GM21723 (cell line): ENCODE results near the gene ATOH7.
A peak's percentile ranks its signal among the peaks of the same experiment; 100 is the strongest.
"Not testable (repeated sequence)": the region's sequence is repeated elsewhere in the genome, so short reads cannot be mapped to it uniquely, and the experiment has no call there.

Experiments
- ATAC-seq: cut with Tn5 transposase; IDR thresholded peaks from one replicate; pipeline ENCODE4 v1.9.1; 2021; ENCODE audit warnings: mild to moderate bottlenecking, moderate library complexity; ENCODE audit not compliant: unreplicated experiment

The ATOH7 gene

DNA sequence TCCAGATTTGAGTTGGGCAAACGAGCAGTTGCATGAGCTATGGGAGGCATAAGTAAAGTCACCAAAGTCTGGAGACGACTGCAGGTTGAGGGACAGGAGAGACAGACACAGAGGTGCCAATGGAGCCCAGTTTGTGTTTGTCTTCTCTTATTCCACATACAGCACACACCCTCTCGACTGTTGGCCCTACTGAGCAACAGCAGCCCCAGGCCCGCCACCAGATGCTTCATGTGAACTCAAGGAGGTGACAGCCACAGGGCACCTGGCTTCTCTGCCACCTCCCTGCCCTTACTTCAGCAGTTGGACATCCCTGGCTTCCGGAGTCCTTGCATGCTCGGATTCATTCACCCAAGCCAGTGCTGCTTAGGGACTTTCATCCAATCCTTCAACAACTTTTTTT, 6.5 kb upstream of the ATOH7 start:
- ATAC-seq, result no peak

DNA sequence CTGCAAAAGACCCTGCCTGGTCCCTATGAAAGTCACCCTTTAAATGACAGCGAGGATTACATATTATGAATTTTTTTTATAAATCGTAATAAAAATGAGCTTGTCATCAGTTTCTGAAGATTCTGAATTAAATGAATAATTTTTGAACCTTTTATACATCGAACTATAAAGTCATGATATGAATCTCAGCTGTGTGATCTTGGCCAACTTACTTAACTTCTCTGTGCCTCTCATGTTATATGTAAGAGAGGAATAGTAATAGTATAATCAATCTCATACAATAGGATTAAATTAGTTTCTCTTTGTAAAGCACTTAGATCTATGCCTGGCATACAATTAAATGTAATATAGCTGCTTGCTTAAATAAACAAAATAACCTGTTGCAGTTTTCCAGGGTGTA, 5.3 kb upstream of the ATOH7 start:
- no peak for ATAC-seq

DNA sequence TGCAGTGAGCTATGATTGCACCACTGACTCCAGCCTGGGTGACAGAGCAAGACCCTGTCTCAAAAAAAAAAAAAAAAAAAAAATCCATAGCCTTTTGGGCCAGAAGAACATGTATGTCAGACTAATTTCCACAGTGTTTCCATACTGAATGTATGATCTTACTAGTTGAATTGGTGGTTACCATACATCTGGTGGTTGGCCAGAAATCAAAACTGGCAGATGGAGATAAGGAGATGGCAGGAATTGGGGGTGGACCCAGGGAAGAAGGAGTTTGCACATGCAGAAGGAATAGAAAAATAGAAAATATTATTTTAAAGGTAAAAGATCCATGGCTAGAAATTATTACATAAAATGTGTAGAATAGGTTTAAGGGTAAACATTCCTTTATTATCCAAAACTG, 3.7 kb upstream of the ATOH7 start:
- no peak for ATAC-seq

DNA sequence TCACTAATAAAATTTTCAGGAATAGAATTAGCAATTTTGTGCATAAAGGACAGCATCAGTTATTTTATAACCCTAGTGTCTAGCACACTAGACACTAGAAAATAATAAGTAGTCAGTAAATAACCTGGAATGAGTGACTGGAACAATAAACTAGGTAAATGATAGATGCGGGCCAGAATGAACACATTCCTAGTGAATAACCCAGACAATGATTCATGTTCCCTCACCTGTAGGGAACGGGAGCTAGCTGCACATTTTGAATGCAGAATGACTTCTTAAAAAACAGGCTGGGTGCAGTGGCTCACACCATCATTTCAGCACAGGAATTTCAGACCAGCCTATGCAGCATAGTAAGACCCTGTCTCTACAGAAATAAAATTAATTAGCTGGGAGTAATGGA, 3.2 kb upstream of the ATOH7 start:
- ATAC-seq, result no peak

DNA sequence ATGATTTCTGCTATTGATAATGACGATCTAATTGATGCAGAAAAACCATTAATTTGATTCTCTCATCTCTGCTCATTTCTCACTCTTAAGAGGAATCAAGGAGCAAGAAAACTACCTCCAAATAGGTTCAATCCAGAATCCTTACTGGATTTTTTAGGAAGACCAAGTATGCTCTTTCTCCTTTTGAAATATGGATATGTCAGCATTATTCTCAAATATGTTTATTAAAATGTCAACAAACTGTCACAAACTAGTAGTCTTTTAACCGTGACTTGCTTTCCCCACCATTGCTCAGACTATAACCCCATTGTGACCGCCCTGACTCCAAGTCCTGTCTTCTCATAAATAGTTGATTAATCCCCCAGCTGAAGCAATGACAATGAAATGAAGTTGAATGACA, 1.1 kb upstream of the ATOH7 start:
- no peak for ATAC-seq

DNA sequence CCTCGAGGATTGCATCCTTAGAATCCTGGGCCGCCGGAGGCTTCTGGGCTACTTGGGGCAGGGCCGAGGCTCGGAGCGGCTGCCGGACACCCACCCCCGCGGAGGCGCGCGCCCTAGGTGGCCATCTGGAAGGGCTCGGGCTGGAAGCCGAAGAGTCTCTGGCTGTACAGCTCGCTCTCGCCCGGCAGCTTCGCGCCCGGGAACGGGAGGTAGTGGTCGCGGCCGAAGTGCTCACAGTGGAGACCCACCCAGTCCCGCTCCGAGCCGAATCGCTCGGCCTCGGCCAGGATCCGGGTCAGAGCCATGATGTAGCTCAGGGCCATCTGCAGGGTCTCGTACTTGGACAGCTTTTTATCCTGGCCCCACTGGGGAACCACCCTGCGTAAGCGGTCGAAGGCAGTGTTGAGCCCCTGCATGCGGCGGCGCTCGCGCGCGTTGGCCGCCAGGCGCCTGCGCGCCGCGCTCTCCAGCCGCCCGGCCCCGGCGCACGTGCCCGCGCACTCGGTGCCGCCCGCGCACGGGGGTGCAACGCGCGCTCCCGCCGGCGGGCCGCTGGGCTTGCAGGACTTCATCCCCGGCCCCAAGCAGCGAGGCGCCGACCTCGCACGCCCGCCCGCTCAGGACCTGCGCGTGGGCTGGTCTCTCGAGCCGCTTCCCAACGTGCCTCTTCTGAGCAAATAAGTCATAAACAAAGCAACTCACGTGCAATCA, 652 bp downstream of the ATOH7 start:
- ATAC-seq, result peak; percentile 93

DNA sequence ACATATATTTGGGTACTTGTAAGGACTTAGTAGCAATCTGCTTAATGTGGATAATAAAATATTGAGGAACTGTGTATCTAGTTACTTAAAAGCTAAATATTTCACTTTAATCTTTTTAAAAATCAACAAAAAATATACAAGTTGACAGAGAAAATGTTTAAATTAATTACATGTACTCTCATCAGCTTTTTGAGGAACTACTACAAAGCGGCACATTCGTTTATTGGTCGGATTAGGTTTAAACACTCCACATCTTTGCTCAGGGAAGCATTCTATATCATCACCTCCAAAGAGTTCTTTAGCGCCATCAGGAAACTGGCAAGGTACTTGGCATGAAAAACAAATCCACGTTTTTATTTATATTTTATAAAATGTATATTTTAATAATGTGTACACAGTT, 1.6 kb downstream of the ATOH7 start:
- no peak for ATAC-seq

DNA sequence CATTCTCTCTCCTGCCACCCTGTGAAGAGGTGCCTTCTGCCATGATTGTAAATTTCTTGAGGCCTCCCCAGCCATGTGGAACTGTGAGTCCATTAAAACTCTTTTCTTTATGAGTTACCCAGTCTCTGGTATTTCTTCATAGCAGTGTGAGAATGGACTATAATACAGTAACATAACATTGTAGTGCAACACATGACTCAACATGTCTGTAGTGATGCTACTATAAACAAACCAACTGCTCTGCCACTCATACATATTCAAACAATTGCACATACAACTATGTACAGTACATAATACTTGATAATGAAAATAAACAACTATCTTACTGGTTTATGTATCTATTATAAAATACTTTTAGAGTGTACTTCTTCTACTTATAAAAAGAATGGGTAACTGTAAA, 7.1 kb downstream of the ATOH7 start:
- ATAC-seq, result no peak

DNA sequence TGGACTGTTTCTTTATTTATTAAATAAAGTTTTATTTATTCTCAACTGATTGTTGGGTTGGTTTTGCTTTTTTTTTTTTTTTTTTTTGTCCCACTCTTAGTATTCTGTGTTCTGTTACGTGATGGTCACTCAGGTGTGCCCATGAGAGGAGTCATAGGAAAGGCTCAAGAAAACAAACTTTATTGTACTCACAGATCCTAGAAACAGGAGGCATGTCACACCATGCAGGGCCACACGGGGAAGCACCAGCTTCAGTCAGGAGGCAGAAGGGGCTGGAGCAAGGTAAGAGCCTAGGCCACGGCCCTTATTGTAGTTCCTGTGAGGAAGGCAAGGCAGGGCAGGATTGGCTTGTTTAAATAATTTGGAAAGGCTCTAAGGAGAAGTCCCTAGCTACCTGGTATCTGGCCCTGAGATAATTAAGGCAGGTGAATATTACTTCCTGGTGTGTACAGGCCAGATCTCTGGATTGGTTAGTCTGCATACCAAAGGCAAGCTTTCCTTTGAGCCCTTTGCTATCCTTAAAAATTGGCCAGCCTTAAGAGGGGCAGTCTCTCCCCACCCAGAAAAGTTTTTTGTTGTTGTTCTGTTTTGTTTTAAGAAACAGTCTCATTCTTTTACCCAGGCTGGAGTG, 8.3 kb downstream of the ATOH7 start:
- no peak for ATAC-seq

DNA sequence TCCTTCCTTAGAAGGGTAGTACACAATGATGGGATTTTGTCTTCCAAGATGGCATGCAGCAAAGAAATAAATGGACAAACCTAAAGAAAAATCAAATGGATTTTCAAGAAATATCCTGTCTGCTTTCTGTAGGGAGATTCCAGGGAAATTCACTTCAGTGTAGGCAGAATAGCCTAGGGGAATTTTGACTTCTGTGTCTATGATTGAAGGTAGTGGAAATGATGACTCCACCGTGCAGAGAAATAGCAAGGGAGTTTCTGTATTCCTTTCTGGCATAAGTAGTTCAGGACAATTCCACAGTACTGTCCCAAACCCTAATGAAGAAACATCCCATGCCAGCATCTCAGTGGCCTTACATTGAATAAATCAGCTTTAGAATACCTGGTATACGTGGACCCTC, 9.5 kb downstream of the ATOH7 start:
- no peak for ATAC-seq

DNA sequence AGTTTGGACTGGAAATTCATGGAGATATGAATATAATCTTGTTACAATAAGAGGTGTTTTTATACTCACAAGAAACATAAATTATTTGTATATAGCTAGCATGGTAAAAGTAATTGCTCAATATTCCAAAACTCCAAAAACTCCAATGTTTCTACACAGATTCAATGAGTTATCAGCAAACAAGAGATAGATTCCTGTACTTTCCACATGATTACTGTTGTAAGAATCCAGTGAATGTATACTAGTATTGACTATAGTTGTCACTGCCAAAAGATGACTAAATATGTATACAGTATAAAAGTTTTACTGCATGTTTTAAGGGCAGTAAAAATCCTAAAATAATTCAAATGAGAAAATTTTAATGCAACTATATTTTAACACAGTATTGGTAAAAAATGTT, 10.7 kb downstream of the ATOH7 start:
- ATAC-seq, result no peak

DNA sequence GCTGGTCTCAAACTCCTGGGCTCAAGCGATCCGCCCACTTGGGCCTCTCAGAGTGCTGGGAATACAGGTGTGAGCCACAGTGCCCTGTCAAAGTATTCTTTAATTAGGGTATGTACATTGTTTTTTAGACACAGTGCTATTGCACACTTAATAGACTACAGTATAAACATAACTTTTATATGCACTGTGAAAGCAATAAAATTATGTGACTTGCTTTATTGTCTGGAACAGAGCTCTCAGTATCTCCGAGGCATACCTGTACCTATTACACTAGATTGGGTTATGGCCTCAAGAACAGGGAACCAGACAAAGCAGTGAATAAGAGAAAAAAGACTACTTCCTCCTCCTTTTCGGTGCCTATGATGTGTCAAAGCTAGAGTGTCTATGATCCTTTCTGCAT, 13.1 kb downstream of the ATOH7 start:
- ATAC-seq, result no peak

DNA sequence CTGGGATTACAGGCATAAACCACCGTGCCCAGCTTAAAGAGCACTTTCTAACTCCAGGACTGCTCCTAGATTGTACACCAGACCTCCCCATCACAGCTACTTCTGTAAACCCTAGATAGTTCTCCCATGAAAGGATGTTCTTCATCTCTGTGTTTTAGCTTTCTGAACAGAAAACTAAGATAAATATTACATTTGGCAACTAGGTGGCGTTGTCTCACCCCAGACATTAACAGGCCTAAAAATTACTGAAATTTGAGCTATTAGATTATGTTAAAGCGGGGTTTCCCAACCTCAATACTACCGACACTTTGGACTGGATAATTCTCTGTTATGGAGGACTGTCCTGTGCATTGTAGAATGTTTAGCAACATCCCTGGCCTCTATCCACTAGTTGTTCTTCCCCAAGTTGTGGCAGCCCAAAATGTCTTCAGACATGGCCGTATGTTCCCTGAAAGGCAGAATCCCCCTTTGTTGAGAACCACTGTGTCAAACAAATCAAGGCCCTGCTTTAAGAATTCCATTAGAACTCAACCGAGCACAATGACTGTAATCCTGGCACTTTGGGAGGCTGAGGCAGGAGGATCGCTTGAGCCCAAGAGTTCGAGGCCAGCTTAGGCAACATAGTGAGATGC, 19.1 kb downstream of the ATOH7 start:
- ATAC-seq, result no peak

DNA sequence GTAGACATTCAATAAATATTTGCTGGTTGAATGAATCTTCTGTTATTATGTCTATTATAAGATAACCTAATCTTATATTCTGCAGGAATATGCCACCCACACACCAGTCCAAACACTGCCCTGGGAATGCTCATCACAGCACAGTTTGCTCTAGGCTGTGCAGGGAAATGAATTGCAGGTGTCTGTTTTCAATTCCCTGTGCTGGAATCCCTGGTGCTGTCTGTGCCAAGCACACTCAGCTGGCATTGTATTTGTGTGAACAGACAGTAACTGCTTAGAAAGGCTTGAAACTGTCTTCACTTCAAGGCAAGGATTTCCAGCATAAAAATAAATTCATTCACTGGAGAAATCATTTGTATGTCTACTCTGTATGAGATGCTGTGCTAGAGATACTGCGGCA, 20.2 kb downstream of the ATOH7 start:
- no peak for ATAC-seq

DNA sequence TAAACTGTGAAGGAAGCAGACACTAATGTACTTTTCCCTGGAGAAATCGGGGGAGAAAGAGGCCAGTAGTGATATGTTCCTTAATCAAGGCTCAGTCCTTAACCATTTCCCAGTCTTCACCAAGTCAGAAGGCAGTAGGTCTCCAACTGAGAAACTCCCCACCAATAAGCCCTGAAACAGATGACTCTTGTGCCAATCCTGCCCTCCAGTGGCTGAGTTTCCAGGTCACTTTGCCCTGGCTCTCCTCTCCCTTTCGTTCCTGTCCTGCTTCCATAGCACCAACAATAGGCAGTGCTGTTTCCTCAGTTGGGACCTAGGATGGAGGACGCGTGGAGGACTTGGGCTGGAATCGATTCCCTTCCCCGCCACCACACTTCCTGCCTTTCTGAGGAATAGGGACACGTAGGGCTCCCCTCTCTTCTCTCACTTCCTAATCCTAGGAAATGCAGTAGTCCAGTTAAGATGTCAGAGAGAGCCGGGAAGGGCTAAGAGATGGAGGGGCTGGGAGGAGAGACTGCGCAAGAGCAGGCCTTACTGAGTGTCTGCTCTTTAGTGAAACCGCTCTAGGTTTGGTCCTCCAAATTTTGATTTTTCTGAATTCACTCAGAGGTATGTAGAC, 23.4 kb downstream of the ATOH7 start:
- no peak for ATAC-seq

DNA sequence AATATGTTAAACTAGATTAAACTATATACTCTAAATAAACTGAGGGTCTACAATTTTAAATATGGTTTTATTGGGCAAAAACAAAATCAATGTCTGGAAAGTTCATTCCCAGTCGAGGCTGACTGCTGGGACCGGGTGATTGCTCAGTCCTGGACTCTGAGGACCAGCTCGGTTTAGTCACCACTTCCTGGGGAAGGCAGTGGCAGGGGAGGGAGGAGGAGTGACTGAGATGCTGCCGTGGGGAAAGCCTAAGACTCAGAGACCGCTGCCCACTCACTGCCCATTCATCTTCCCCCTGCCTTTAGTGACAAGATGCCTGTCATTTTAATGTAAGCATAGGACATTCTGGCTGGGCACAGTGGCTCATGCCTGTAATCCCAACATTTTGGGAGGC, 29.0 kb downstream of the ATOH7 start:
- no peak for ATAC-seq

DNA sequence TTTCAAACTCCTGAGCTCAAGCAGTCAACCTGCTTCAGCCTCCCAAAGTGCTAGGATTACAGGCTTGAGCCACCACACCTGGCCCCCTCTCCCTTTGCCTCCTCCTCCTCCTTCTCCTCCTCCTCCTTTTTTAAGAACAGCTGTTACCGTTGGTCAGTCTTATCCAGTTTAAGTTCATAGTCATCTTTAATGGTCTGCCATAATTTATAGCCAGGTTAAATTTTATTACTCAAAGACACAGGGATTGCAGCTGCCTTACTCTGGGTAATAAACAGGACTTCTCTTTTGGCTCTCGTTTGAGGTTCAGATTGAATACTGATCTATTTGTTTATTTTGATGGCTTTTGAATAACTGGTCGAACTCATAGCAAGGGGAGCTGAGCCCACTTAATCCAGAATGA, 35.2 kb downstream of the ATOH7 start:
- no peak for ATAC-seq

DNA sequence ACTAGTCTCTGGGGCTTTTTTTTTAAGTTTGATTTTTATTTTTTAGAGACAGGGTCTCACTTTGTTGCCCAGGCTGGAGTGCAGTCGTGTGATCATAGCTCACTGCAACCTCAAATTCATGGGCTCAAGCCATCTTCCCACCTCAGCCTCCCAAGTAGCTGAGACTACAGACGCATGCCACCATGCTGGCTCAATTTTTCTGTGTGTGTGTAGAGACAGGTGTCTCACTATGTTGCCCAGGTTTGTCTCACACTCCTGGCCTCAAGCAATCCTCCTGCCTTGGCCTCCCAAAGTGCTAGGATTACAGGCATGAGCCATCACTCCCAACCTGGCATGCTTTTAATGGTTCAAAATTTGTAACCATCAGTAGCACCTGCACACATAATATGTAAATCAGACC, 36.1 kb downstream of the ATOH7 start:
- ATAC-seq, result not testable (repeated sequence)

DNA sequence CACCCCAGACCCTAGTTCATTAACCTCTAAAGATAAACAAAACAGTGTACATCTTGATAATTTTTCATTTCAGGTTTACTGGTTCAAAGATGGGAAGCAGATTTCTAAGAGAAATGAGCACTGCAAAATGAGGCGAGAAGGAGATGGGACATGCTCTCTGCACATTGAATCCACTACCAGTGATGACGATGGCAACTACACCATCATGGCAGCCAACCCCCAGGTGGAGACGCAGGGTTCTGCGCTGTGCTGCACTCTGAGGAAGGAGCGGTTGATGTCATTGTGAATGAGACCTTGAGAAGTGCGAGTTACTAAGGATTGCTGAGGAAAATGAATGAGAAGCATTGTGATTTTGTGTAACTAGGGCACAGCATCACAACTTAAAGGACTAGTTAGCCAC, 37.6 kb downstream of the ATOH7 start:
- ATAC-seq, result no peak

DNA sequence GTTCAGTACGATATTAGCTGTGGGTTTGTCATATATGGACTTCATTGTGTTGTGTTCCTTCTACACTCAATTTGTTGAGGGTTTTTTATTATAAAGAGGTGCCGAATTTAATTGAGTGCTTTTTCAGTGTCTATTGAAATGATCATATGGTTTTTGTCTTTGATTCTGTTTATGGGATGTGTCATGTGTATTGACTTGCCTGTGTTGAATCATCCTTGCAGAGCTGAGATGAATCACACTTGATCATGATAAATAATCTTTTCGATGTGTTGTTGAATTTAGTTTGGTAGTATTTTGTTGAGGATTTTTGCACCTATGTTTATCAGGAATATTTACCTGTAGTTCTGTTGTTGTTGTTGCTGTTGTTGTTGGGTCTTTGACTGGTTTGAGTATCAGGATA, 39.8 kb downstream of the ATOH7 start:
- no peak for ATAC-seq

DNA sequence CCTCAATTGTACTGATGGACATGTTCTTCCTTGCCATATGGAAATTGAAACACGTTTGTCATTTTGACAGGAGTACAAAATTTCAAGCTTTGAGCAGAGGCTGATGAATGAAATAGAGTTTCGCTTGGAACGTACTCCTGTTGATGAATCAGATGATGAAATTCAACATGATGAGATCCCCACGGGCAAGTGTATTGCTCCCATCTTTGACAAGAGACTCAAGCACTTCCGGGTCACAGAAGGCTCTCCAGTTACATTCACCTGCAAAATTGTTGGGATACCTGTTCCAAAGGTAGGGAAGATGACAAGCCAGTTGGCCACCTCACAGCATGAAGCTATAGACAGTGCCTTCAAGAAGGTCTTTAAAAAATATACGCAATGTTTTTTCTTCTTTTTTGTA, 43.1 kb downstream of the ATOH7 start:
- no peak for ATAC-seq

DNA sequence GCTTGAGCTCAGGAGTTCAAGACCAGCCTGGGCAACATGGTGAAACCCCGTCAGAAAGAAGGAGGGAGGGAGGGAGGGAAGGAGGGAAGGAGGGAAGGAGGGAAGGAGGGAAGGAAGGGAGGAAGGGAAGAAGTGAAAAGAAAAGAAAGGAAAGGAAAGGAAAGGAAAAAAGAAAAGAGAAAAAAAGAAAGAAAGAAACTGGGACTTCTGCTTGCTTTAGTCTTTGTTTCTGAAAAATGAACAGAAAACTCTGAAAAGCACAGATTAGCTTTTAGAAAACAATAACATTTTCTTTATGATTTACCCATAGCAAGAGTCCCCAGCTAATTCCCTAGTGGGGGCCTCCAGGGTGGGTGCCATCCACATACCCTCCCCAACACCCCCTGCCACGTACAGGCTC, 46.8 kb downstream of the ATOH7 start:
- no peak for ATAC-seq
